HG02798 (cell line): ENCODE measurements around the gene PKMYT1.

Source experiments
- ATAC-seq: cut with Tn5 transposase; IDR thresholded peaks from one replicate; pipeline ENCODE4 v1.9.1; 2021; ENCODE audit warnings: mild to moderate bottlenecking; ENCODE audit not compliant: unreplicated experiment, poor library complexity

The PKMYT1 gene

DNA sequence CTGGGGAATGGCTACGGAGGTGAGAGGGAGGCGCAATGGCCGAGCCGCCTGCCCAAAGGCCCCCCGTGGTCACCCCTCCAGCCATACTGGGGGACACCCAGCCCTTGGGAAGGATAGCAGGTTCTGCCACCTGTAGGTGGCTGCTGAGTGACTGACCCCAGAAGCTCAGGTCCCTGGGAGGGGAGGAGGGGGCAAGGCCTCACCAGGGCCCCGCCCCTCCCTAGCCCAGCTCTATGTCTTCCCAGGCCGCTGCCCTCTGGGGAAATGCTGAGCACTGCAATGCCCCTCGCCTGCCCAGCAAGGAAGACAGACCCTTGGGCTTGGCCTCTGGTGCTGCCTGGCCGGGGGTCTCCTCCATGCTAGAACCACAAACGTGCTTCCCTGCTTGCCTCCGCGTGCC lies 21.1 kb upstream of the PKMYT1 start:
- ATAC-seq: no peak

DNA sequence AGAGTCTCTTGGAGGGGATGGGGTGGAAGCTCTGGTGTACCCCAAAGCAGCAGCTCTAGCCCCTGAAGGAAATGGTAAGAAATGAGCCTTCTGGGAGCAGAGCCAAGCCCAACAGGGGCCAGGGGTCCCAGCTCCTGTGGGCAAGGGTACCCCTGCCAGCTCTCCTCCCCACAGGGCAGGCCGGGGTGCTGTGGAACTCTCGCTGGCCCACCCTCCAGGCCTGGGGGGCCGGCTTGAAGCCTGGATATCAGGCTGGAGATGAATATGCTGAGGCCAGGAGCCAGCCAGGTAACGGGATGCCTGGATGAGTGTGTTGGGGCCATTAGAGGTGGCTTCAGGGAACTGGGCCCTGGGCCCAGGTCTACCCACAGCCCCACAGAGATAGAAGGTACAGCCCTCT lies 20.3 kb upstream of the PKMYT1 start:
- no peak for ATAC-seq

- no peak for ATAC-seq
These were observed 19.7 kb upstream of the PKMYT1 start for GRCh38 chr16:2999929-3000328.

- ATAC-seq: no peak
These were observed 16.1 kb upstream of the PKMYT1 start for GRCh38 chr16:2996298-2996697.

DNA sequence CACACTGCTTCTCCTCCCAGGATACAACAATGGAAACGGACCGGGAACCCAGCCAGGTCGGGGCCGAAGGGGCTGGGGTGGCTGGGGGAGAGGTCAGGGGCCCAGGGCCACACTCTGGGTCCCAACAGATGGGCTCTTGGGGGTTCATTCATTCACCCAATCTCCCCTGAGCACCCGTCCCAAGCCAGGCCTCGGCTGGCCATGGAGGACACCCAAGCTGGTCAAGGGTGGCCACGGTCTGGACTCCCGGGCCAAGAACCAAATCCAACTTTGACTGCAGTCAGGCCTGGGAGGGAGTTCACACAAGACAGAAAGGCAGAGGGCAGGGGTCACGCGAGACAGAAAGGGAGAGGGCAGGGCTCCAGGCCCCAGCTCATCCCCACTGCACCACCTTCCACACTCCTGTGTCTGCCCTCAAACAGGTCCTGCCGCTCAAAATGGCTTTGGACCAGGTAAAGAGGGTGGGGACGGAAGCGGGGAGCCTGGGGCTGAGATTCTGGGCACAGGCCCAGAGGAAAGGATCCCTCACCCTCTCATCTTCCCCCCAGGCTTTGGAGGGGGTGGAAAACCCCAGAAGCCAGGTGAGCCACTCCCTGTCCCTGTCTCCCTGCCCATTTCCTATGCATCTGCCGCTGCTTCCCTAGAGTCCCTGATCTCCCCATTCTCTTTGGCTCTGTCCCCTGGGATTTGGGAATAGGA lies 12.3 kb upstream of the PKMYT1 start:
- no peak for ATAC-seq

DNA sequence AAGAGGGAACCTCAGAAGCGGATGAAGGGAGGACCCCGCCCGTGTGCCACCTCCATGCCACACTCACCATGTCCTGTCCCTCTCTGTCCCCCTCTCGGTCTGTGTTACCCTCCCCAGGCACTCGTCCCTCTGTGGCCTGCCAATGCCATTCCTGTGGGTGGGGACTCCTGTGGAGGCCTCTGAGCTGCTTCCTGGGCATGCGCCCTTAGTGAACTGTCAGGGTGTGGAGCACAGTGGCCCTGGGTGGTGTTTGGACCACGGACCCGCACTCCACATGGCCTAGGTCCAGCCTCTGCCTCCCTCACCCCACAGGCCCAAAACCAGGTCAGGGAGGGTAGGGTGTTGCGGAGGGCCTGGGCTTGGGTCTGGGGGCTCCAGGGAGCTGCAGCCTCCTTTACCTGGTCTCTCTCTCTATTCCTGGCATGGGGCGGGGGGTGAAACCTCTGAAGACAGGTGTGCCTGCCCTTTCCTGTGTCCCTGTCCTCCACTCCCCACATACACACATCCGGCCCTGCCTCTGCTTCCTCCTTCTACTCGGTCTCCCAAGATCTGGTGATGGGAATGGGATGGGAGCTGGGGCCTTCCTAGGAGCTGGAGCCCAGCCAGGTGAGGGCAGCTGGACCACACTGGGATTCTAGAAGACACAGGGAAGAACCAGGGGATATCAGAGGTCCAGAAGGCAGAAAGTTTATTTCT lies 11.5 kb upstream of the PKMYT1 start:
- no peak for ATAC-seq

DNA sequence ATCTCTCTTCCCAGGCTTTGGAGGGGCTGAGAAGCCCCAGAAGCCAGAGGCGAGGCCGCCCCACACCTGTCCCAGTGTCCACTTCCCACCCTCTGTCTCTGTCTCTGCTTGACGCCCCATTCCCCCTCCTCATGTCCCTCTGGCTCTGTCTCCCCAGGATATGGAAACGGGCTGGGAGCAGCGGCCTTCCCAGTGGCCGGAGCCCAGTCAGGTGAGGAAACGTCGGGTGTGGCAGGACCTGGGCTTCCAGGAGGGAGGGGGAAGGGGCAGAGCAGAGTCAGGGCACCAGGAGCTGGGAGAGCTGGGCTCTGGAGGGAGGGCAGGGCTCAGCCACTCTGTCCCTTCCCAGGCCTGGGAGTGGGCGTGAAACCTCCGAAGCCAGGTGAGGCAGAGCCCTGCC lies 10.6 kb upstream of the PKMYT1 start:
- no peak for ATAC-seq

DNA sequence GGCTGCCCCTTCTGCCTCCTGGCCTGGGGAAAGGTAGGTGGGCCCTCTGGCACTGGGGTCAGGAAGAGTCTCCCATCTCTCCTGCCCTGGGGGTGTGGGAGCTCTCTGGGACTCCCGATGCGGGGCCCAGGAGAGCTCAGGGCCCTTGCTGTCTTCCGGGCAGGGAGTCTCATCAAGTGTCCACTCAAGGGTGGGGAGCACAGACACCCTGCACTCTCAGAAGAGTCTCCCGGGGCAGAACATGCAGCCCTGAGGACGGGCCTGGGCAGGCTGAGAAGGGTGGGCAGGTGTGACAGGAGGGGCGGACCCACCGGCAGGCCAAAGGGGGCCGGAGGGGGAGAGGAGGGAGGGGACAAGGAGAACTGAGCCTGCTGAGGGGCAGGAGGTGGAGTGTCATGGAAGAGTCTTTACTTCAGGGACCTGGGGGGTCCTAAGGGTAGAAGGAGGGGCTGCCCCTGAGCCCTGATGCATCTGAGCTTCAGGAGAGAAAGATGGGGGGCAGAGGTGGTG lies 8.4 kb upstream of the PKMYT1 start:
- ATAC-seq: no peak

- no peak for ATAC-seq
These were observed 7.6 kb upstream of the PKMYT1 start for GRCh38 chr16:2987833-2988232.

- no peak for ATAC-seq
These were observed 7.0 kb upstream of the PKMYT1 start for GRCh38 chr16:2987286-2987685.

- no peak for ATAC-seq
These were observed 6.5 kb upstream of the PKMYT1 start for GRCh38 chr16:2986623-2987188.

DNA sequence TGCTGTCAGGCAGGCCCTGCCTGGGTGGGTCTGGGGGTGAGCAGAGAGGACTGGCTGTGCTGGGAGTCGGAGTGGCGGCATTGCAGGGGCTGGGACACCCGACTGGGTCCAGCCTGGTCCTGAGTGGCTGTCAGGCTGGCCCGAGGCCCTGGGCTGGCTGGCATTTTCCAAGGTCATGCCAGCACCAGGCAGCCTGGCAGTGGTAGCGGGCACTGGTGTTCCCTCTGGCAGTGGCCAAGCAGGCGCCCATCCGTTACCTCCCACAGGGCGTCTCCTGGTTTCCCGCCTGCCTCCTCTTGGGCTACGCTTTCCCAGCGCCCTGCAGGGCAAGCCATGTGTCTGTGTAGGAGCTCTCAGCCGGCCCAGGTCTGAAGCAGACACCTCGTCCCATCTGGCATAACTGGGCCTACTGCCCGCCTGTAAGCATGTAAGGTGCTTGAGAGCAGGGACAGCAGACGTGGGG lies 5.7 kb upstream of the PKMYT1 start:
- no peak for ATAC-seq

- no peak for ATAC-seq
These were observed 5.2 kb upstream of the PKMYT1 start for GRCh38 chr16:2985462-2985861.

- peak; percentile 42 for ATAC-seq
These were observed 3.5 kb upstream of the PKMYT1 start for GRCh38 chr16:2983706-2984136.

DNA sequence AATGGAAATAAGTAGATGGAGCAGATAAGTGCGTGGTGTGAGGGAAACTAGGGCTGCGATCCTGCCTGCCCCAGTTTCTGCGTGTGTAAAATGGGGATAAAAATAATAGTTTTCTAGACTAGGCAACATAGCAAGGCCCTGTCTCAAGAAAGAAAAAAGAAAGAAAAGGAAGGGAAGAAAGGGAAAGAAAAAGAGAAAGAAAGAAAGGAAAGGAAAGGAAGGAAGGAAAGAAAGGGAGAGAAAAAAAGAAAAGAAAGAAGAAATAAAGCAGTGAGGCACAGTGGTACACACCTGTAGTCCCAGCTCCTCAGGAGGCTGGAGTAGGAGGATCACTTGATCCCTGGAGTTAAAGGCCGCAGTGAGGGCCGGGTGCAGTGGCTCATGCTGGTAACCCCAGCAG lies 2.2 kb upstream of the PKMYT1 start:
- no peak for ATAC-seq

DNA sequence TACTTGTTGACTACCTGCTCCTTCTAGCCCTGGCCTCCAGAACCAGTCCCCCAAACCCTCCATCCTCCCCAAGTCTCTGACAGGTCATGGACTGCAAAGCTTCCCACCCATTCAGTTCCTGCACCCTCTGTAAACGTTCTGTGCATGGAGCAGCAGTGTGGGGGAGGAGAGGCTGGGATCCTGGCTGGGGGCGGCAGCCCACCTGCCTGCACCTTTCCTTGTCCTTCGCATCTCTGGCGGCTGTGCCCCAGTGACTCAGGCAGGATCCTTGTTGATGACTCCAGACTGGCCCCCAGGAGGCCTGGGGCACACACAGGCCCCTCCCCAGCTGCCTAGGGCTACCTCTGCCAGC lies 1.6 kb upstream of the PKMYT1 start:
- ATAC-seq: no peak

- no peak for ATAC-seq
These were observed 1.1 kb upstream of the PKMYT1 start for GRCh38 chr16:2981177-2981898.

- ATAC-seq: no peak
These were observed 498 bp downstream of the PKMYT1 start for GRCh38 chr16:2979669-2980226.

GRCh38 chr16:2977440-2977839 lies 2.8 kb downstream of the PKMYT1 start:
- ATAC-seq: no peak

GRCh38 chr16:2976673-2977072 lies 3.6 kb downstream of the PKMYT1 start:
- no peak for ATAC-seq

- ATAC-seq: no peak
These were observed 4.0 kb downstream of the PKMYT1 start for GRCh38 chr16:2976201-2976600.
